Coronary artery (tissue), 2 donors: Measurements from ENCODE around the gene ATAD2B.

Experiments used
- DNase-seq: peaks from one replicate; pipeline ENCODE4 v3.0.0-alpha.2; 2017; ENCODE audit warnings: low spot score
- H3K27ac ChIP-seq, 2 donors: fragments of 200-600 bp; sonication (generic); one replicate each; pipeline ENCODE4 v1.5.1; 2016 to 2019
- H3K4me3 ChIP-seq: fragments of 200-600 bp; sonication (generic); 2 replicates; pipeline ENCODE4 v1.5.1; 2016; ENCODE audit warnings: mild to moderate bottlenecking, moderate library complexity
- TF ChIP-seq, protein P1 (sequence below): fragments of 200-600 bp; sonication (generic); IDR thresholded peaks from one replicate; pipeline ENCODE4 v1.5.1; 2019; ENCODE audit warnings: antibody characterized with exemption

ATAD2B gene

DNA sequence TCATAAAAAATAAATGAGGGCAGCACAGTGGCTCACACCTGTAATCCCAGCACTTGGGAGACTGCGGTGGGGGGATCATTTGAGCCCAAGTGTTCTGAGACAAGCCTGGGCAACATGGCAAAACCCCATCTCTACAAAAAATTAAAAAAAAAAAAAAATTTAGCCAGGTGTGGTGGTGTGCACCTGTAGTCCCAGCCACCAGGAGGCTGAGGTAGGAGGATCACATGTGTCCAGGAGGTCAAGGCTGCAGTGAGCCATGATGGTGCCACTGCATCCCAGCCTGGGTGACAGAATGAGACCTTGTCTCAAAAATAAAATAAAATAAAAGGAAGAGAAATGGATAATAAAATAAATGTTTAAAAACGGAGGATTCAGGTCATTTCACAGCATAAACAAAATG, 113.5 kb downstream of the ATAD2B start:
- Histone ChIP-seq H3K4me3 (no peak overlapping the region), H3K27ac (no peak overlapping the region)

DNA sequence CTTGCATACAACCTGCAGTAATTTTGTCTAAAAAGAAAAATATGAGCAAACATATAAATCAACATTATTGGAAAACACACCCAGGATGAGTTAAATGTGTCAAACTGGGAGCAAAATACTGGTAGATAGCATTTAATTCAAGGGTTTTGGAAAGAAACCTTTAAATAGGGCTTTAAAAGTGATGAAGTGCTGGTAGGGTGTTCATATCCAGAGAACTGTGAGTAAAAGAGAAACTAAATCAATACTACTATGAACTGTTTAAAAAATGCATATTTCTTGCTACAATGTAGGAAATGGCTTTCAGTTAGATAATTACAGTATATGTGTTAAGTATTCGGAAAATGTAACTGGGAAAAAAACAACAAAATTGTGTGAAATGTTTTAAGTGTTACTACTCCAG, 117.8 kb downstream of the ATAD2B start:
- Histone ChIP-seq H3K27ac (no peak overlapping the region), H3K4me3 (no peak overlapping the region)
- DNase-seq = no peak
- TF ChIP-seq, protein P1, sequence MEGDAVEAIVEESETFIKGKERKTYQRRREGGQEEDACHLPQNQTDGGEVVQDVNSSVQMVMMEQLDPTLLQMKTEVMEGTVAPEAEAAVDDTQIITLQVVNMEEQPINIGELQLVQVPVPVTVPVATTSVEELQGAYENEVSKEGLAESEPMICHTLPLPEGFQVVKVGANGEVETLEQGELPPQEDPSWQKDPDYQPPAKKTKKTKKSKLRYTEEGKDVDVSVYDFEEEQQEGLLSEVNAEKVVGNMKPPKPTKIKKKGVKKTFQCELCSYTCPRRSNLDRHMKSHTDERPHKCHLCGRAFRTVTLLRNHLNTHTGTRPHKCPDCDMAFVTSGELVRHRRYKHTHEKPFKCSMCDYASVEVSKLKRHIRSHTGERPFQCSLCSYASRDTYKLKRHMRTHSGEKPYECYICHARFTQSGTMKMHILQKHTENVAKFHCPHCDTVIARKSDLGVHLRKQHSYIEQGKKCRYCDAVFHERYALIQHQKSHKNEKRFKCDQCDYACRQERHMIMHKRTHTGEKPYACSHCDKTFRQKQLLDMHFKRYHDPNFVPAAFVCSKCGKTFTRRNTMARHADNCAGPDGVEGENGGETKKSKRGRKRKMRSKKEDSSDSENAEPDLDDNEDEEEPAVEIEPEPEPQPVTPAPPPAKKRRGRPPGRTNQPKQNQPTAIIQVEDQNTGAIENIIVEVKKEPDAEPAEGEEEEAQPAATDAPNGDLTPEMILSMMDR = no peak

More for the DNA sequence above, 113.5 kb downstream of the ATAD2B start:
- TF ChIP-seq, protein P1 = no peak
- no peak for DNase-seq

DNA sequence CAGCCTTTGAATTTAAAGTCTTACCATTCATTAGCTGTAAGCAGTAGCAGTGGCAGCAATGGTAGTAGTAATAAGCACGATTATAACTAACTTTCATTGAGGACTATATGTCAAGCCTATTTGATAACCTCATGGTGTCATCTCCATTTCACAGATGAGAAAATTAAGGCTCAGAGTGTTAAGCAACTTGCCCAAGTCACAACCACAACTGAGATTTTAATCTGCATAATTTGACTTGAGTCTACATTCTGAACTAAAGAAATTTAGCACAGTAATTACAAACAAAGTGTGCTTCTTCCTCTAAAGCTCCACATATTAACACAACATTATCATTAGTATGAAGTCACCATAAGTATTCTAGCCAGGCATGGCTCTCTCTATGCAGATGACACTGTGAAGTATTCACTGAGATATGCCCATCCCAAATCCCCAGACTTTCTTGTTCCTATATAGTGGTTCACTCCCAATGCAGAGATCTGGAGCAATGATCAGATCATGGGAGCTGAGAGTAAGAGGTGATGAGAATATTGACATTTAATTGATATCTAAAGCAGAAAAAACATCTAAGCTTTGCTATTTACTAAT, 120.2 kb downstream of the ATAD2B start:
- no peak for DNase-seq
- TF ChIP-seq, protein P1 = no peak
- H3K4me3 ChIP-seq = no peak overlapping the region
- H3K27ac ChIP-seq = no peak overlapping the region

DNA sequence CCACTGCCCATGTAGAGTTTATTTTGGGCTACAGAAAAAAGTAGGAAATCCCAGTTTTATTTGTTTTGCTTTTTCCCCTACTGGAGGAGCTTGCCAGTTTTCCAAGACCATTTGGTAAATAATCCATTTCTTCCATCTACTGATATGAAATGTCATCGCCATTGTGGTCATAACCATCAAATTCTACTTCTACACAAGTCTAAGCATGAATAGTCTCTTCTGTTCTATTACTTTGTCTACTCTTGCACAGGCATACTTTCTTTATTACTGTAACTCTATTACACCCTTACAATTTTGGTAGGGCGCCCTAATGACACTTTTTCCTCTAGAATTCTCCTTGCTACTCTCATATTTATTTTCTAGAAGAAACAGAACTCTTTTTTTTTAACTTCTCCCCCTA, 120.7 kb downstream of the ATAD2B start:
- no peak overlapping the region for H3K4me3 ChIP-seq
- TF ChIP-seq, protein P1 = no peak
- H3K27ac ChIP-seq = no peak overlapping the region
- DNase-seq = no peak

DNA sequence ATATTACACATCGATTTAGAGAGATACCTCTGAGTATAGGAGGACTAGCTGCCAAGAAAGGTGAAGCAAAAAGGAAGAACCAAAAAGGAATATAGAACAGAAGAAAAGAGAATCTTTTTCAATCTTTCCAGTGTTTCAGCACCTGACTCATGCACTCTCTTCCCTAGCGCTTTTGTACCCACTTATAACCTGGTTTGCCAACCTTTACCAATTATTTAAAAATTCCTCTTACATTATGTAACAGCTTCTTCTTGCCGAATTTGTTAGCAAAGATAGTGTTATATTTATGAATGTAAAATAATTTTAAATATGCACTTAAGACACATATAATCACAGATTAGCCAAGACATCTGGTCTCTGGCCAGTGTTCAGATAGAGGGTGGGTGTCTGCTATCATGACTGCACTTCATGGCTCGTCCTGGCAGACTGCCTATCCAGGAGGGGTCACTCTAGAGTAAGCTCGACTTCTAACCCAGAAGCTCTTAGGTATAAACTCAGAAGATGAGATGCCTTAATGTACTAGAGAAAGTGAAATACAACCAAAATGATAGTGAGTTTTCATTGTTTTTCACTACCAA, 122.9 kb downstream of the ATAD2B start:
- Histone ChIP-seq H3K4me3 (no peak overlapping the region), H3K27ac (no peak overlapping the region)
- DNase-seq = no peak
- TF ChIP-seq, protein P1 = no peak

DNA sequence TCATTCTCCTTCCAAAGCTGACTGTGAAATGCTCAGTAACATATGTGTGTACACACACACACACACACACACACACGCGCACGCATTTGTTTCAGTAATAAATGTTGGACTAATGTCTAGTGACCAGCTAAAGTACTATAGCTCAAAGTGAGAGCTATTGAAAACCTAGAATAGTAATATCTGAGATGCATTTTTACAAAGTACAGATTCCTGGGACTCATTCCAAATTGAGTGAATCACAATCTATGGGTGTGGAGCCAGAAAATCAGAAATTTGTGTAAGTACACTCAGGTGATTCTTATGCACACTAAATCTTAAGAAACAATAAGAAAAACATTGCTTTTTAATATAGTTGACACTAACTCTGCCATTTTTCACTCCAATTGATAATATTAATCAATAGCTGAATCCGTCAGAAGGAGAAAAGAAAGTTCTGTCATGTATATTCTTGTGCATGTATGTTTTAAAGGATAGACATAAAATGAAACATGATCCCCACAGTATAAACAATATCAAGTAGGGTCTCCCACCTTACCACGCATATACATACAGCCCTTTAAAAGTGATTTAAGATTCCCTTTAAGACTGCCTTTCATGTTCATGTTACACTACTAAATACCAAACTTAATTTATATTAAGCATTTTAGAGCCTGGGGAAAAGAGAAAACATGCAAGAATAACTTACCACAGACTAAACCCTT, 123.5 kb downstream of the ATAD2B start:
- TF ChIP-seq, protein P1 = no peak
- no peak overlapping the region for H3K4me3 ChIP-seq
- no peak for DNase-seq
- no peak overlapping the region for H3K27ac ChIP-seq

DNA sequence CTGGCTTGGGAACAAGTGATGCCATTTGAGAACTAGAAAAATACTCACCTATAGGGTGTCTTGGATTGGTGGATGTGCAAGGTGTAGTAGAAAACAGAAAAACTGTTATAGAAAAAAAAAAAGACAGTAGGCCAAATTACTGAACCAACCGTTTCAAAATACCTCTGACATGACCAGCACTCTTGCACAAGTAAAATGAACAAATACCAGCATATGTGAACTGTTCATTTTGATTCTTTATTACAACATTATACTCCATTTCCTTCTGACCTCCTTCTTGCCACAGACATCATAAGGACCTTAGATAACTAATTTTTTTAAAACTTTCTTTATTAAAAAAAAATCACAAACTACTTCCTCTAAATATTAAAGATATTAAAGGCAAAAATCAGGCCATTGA, 125.5 kb downstream of the ATAD2B start:
- DNase-seq = no peak
- Histone ChIP-seq H3K27ac (no peak overlapping the region), H3K4me3 (no peak overlapping the region)
- TF ChIP-seq, protein P1 = no peak
